ENCODE measurements around the gene BHLHA9. TPM values are rescaled to one million over a fixed set of nuclear protein-coding genes. Genes with fewer than 3 reads are reported as not detected.

Gene BHLHA9
- total RNA-seq, 2 experiments from 2014 or later, result not detected

GRCh38 chr17:1315409-1315808 lies 45.2 kb downstream of the BHLHA9 start:
- intact Hi-C loops (cut with micrococcal nuclease), result no loop called here
- Mint-ChIP-seq H3K27ac (no peak overlapping the region), H3K4me1 (ENCODE audit: low read depth) (no peaks in the 10 kb centered on the region), H3K27me3 (peaks cover 13% of the 10 kb centered on the region), H3K36me3 (ENCODE audit: low read depth) (no peaks in the 10 kb centered on the region), H3K4me3 (no peak overlapping the region), H3K9me3 (no peaks in the 10 kb centered on the region)
- TF ChIP-seq, protein P1, sequence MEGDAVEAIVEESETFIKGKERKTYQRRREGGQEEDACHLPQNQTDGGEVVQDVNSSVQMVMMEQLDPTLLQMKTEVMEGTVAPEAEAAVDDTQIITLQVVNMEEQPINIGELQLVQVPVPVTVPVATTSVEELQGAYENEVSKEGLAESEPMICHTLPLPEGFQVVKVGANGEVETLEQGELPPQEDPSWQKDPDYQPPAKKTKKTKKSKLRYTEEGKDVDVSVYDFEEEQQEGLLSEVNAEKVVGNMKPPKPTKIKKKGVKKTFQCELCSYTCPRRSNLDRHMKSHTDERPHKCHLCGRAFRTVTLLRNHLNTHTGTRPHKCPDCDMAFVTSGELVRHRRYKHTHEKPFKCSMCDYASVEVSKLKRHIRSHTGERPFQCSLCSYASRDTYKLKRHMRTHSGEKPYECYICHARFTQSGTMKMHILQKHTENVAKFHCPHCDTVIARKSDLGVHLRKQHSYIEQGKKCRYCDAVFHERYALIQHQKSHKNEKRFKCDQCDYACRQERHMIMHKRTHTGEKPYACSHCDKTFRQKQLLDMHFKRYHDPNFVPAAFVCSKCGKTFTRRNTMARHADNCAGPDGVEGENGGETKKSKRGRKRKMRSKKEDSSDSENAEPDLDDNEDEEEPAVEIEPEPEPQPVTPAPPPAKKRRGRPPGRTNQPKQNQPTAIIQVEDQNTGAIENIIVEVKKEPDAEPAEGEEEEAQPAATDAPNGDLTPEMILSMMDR (IDR thresholded peaks at IDR 0.05), result no peak
- ChIA-PET CTCF (interaction anchor here (0.6 to 0.9 kb wide), 2 partner anchors 16 to 55 kb away, joined by 3 to 4 read pairs; no protein-coding TSS in a partner anchor), POLR2A (no interaction called here)
- ATAC-seq (no peak), DNase-seq (no peak)

DNA sequence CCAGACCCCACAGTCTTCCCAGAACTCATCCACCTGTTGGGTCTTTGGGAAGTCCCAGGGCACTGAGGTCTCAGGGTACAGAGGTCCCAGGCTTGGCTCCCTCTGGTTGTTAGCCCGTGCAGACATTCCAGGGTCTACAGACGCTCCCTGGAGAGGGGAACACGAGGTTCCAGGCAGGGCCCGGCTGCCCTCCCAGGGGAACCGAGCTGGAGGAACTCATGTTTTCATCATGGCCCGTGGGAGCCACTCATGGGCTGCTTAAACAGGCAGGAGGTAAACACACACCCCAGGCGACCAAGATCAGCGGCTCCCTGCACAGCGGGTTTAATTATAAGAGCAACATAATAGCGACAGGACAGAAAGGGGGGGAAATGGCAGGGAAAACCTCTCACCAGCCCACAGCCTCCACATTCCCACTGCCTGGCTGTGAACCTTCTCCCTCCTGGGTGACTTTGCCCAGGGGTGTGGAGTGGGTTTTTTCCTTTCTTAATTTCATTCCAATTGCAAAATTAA lies 45.7 kb downstream of the BHLHA9 start:
- ATAC-seq (no peak), DNase-seq (no peak)
- intact Hi-C loops (cut with micrococcal nuclease), result no loop called here
- H3K36me3 Mint-ChIP-seq (ENCODE audit: low read depth), result no peaks in the 10 kb centered on the region
- ChIA-PET CTCF (interaction anchor here (0.6 kb wide), 1 partner anchor 16 kb away, joined by 3 read pairs; no protein-coding TSS in a partner anchor), POLR2A (no interaction called here)
- H3K9me3 Mint-ChIP-seq, result no peaks in the 10 kb centered on the region
- no peaks in the 10 kb centered on the region for H3K4me1 Mint-ChIP-seq (ENCODE audit: low read depth)
- TF ChIP-seq, protein P1 (IDR thresholded peaks at IDR 0.05), result no peak
- no peak overlapping the region for H3K4me3 Mint-ChIP-seq
- peaks cover 15% of the 10 kb centered on the region for H3K27me3 Mint-ChIP-seq
- no peak overlapping the region for H3K27ac Mint-ChIP-seq

Other genes starting within 250 kb of the BHLHA9 start
- gene ABR, start 90.5 kb upstream of the BHLHA9 start, total RNA-seq, result 10 to 100 TPM; 44.4 to 46.6 TPM
- not detected for gene TRARG1, start 9.2 kb downstream of the BHLHA9 start, total RNA-seq
- gene YWHAE, start 129.8 kb downstream of the BHLHA9 start, total RNA-seq, result 100 to 1,000 TPM; 425 to 440 TPM
- 10 to 100 TPM; 12.1 to 12.9 TPM for gene CRK, start 185.8 kb downstream of the BHLHA9 start, total RNA-seq
- 10 to 100 TPM; 12.6 to 16.8 TPM for gene MYO1C, start 222.2 kb downstream of the BHLHA9 start, total RNA-seq
- gene INPP5K, start 246.2 kb downstream of the BHLHA9 start, total RNA-seq, result 10 to 100 TPM; 16.5 to 16.7 TPM

Measured in activated CD8-positive, alpha-beta T cell treated with anti-CD3 and anti-CD28 coated beads for 36 hours (primary cell).